ENCODE measurements around the gene MAPKBP1. TPM values are rescaled to one million over a fixed set of nuclear protein-coding genes. Genes with fewer than 3 reads are reported as not detected.

MAPKBP1 gene
- total RNA-seq, 1 experiment from 2014 or later, result 29.3 TPM

DNA sequence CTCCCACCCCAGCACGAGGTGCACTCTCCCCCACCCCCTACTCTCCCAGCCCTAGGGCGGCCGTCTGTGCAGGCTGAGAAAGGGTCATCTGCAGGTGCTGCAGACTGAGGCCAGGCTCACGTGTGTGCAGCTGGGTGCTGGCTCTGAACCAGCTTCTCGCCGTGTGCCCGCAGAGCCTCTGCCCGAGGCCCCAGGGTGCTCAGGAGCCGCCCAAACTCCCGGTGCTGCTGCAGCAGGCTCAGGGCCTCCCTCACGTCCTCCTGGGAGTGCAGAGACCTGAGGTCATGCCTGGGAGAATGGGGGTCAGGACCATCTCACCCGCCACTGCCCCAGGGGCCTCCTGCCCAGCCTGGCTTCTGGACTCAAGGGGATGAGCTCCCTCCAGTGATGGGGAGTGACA is 102.4 kb downstream of the MAPKBP1 start:
- DNase-seq (ENCODE audit: low spot score), result no peak
- Histone ChIP-seq H3K27ac (ENCODE audit: low read depth, low read length, poor library complexity, severe bottlenecking) (no peak overlapping the region), H3K36me3 (ENCODE audit: insufficient read depth, low read length, poor library complexity, severe bottlenecking) (no peaks in the 10 kb centered on the region), H3K4me3 (ENCODE audit: low read depth, low read length, poor library complexity, severe bottlenecking) (no peak overlapping the region), H3K27me3 (replicated peaks; ENCODE audit: insufficient read depth, low read depth, low read length, poor library complexity) (no peaks in the 10 kb centered on the region), H3K9me3 (ENCODE audit: low read depth, low read length, poor library complexity, severe bottlenecking) (no peaks in the 10 kb centered on the region), H3K4me1 (ENCODE audit: insufficient read depth, low read length, poor library complexity, severe bottlenecking) (no peaks in the 10 kb centered on the region)
- TF ChIP-seq, protein P1, sequence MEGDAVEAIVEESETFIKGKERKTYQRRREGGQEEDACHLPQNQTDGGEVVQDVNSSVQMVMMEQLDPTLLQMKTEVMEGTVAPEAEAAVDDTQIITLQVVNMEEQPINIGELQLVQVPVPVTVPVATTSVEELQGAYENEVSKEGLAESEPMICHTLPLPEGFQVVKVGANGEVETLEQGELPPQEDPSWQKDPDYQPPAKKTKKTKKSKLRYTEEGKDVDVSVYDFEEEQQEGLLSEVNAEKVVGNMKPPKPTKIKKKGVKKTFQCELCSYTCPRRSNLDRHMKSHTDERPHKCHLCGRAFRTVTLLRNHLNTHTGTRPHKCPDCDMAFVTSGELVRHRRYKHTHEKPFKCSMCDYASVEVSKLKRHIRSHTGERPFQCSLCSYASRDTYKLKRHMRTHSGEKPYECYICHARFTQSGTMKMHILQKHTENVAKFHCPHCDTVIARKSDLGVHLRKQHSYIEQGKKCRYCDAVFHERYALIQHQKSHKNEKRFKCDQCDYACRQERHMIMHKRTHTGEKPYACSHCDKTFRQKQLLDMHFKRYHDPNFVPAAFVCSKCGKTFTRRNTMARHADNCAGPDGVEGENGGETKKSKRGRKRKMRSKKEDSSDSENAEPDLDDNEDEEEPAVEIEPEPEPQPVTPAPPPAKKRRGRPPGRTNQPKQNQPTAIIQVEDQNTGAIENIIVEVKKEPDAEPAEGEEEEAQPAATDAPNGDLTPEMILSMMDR (conservative IDR thresholded peaks at IDR 0.05; ENCODE audit: low read depth, low read length), result no peak
- no peak for TF ChIP-seq EZH2 (IDR thresholded peaks at IDR 0.05; ENCODE audit: borderline replicate concordance, low read depth, low read length, poor library complexity, severe bottlenecking)
- POLR2A ChIA-PET (ENCODE audit: low non-redundant PET), result no interaction called here
- intact Hi-C loops (cut with micrococcal nuclease; ENCODE audit: unreplicated experiment), result no loop called here
- CTCF ChIA-PET, result no interaction called here
- no TSS peak for BruUV-seq (replicated peaks)

Small RNA genes within 50 kb of the gene (microRNA-seq; reads per million reads assigned to microRNA genes)
- not detected for gene MIR4310

Other genes with a start within 250 kb of the MAPKBP1 start
- 68.7 and 69.8 TPM in 2 replicates for gene RPAP1, start 230.2 kb upstream of the MAPKBP1 start, total RNA-seq (2021)
- gene TYRO3, start 215.3 kb upstream of the MAPKBP1 start, total RNA-seq (2021), result 26.0 and 32.5 TPM in 2 replicates
- 42.1 and 49.3 TPM in 2 replicates for gene MGA, start 114.1 kb upstream of the MAPKBP1 start, total RNA-seq (2021)
- gene JMJD7, start 53.6 kb downstream of the MAPKBP1 start, total RNA-seq (2021), result 18.3 and 18.8 TPM in 2 replicates
- gene PLA2G4B, start 64.4 kb downstream of the MAPKBP1 start, total RNA-seq (2021), result 7.4 and 12.0 TPM in 2 replicates
- 2.4 and 3.2 TPM in 2 replicates for gene SPTBN5, start 119.6 kb downstream of the MAPKBP1 start, total RNA-seq (2021)
- 27.3 and 29.4 TPM in 2 replicates for gene EHD4, start 198.1 kb downstream of the MAPKBP1 start, total RNA-seq (2021)
- gene PLA2G4E, start 246.6 kb downstream of the MAPKBP1 start, total RNA-seq (2021), result not detected in 2 replicates

All from A673 (cell line).